HCT116 (cell line): ENCODE measurements around the gene TRNP1. TPM values are rescaled to one million over a fixed set of nuclear protein-coding genes. Genes with fewer than 3 reads are reported as not detected.

ENCODE experiments used
- ATAC-seq: fragments of 200-7000 bp; cut with Tn5 transposase; 2 replicates; pipeline ENCODE4 v1.9.1; 2020; ENCODE audit warnings: mild to moderate bottlenecking, moderate library complexity
- BruUV-seq: library from RNA; stranded (reverse); fragments of 400-500 nt; replicated peaks from 2 replicates; lab custom pipeline; 2021; lab: Mats Ljungman, UMichigan
- CTCF ChIA-PET: fragments of 300-600 bp; sonication (Branson Sonifier 250); formaldehyde crosslinking; loops from one replicate; lab custom pipeline; 2021; ENCODE audit warnings: antibody characterized with exemption; lab: Charles Lee
- POLR2A ChIA-PET: fragments of 300-600, 350-600 bp; sonication (Branson Sonifier 250); formaldehyde crosslinking; loops from one replicate; lab custom pipeline; 2021; ENCODE audit warnings: antibody characterized with exemption; lab: Charles Lee
- RAD21 ChIA-PET, 2 experiments: fragments of 300-600 bp; sonication (Branson Sonifier 250); formaldehyde crosslinking; loops; one replicate each; lab custom pipeline; 2023; ENCODE audit warnings: low total read pairs in 2 of 2; ENCODE audit not compliant: uncharacterized antibody in 2 of 2, unreplicated experiment in 2 of 2, low non-redundant PET in 1 of 2; lab: Charles Lee
- DNase-seq: peaks from one replicate; pipeline ENCODE4 v3.0.0-alpha.2; 2010; ENCODE audit warnings: low read depth, low spot score
- H2AFZ ChIP-seq: fragments of 200-600 bp; shearing (Covaris generic), sonication (generic); 2 replicates; pipeline ENCODE4 v1.6.1; 2017; ENCODE audit warnings: low read depth, mixed run types, mixed read lengths, antibody characterized with exemption, low read length; ENCODE audit not compliant: poor library complexity, severe bottlenecking
- H3K27ac ChIP-seq: 2 replicates; pipeline ENCODE4 v1.5.1; 2012; ENCODE audit warnings: low read depth, low read length
- H3K27me3 ChIP-seq: fragments of 200-600 bp; sonication (generic); 2 replicates; pipeline ENCODE4 v1.6.1; 2016; ENCODE audit warnings: mixed run types, low read length, mixed read lengths; ENCODE audit not compliant: insufficient read depth
- H3K36me3 ChIP-seq, 2 experiments: fragments of 200-500 bp in 1 of 2; fragments of 200-600 bp in 1 of 2; sonication (Bioruptor generic) in 1 of 2; sonication (generic) in 1 of 2; 2 replicates each; pipeline versions ENCODE4 v1.5.1 to v1.6.1; 2014 to 2016; ENCODE audit warnings: low read length in 2 of 2, inconsistent platforms in 1 of 2, mixed read lengths in 1 of 2, mixed run types in 1 of 2; ENCODE audit not compliant: insufficient read depth in 2 of 2, control insufficient read depth in 1 of 2
- H3K4me1 ChIP-seq, 2 experiments: fragments of 200-600 bp in 1 of 2; sonication (generic) in 1 of 2; 2 replicates each; pipeline versions ENCODE4 v1.5.1 to v1.6.1; 2012 to 2017; ENCODE audit warnings: low read length in 2 of 2, inconsistent platforms in 1 of 2, mild to moderate bottlenecking in 1 of 2, mixed read lengths in 1 of 2, mixed run types in 1 of 2, moderate library complexity in 1 of 2; ENCODE audit not compliant: insufficient read depth in 2 of 2, control insufficient read depth in 1 of 2
- H3K4me2 ChIP-seq: fragments of 200-600 bp; sonication (generic); 2 replicates; pipeline ENCODE4 v1.6.1; 2017; ENCODE audit warnings: mixed run types, low read length, mixed read lengths
- H3K4me3 ChIP-seq, 2 experiments: fragments of 200-600 bp in 1 of 2; sonication (generic) in 1 of 2; replicated peaks in 1 of 2; 2 replicates each; pipeline ENCODE4 v1.5.1; 2011 to 2016; ENCODE audit warnings: low read length in 2 of 2, control low read depth in 1 of 2, low read depth in 1 of 2, mild to moderate bottlenecking in 1 of 2, mixed read lengths in 1 of 2, mixed run types in 1 of 2
- H3K79me2 ChIP-seq: fragments of 200-600 bp; sonication (generic); 2 replicates; pipeline ENCODE4 v1.6.1; 2017; ENCODE audit warnings: mild to moderate bottlenecking, mixed run types, low read length, moderate library complexity, mixed read lengths; ENCODE audit not compliant: insufficient read depth
- H3K9ac ChIP-seq: fragments of 200-600 bp; sonication (generic); 2 replicates; pipeline ENCODE4 v1.6.1; 2016; ENCODE audit warnings: low read length, mixed read lengths
- H3K9me2 ChIP-seq: fragments of 200-600 bp; sonication (generic), shearing (Covaris generic); 2 replicates; pipeline ENCODE4 v1.6.1; 2017; ENCODE audit warnings: mixed run types, mild to moderate bottlenecking, moderate library complexity; ENCODE audit not compliant: insufficient read depth
- H3K9me3 ChIP-seq, 2 experiments: fragments of 200-500 bp in 1 of 2; fragments of 200-600 bp in 1 of 2; sonication (Bioruptor generic) in 1 of 2; sonication (generic) in 1 of 2; 2 replicates each; pipeline ENCODE4 v1.6.1; 2014 to 2017; ENCODE audit warnings: low read length in 2 of 2, mixed read lengths in 2 of 2, inconsistent platforms in 1 of 2, low read depth in 1 of 2, mild to moderate bottlenecking in 1 of 2, mixed run types in 1 of 2, moderate library complexity in 1 of 2; ENCODE audit not compliant: control insufficient read depth in 1 of 2, insufficient read depth in 1 of 2
- H4K20me1 ChIP-seq: fragments of 200-600 bp; sonication (generic), shearing (Covaris generic); 2 replicates; pipeline ENCODE4 v1.6.1; 2017; ENCODE audit warnings: mixed run types, mild to moderate bottlenecking, moderate library complexity; ENCODE audit not compliant: insufficient read depth
- CBX3 ChIP-seq: IDR thresholded peaks from 2 replicates; pipeline ENCODE4 v1.6.1; 2012; ENCODE audit warnings: low read depth
- CEBPB ChIP-seq: IDR thresholded peaks from 2 replicates; pipeline ENCODE4 v1.6.1; 2012; ENCODE audit warnings: low read depth
- EGR1 ChIP-seq: IDR thresholded peaks from 2 replicates; pipeline ENCODE4 v1.6.1; 2012; ENCODE audit warnings: low read depth
- ELF1 ChIP-seq: IDR thresholded peaks from 2 replicates; pipeline ENCODE4 v1.6.1; 2012; ENCODE audit warnings: low read depth, borderline replicate concordance
- EZH2 ChIP-seq: fragments of 200-600 bp; sonication (generic); IDR thresholded peaks from 2 replicates; pipeline ENCODE4 v1.6.1; 2017; ENCODE audit warnings: antibody characterized with exemption, mixed run types
- EZH2phosphoT487 ChIP-seq: fragments of 200-600 bp; IDR thresholded peaks from 2 replicates; pipeline ENCODE4 v1.6.1; 2018; ENCODE audit warnings: antibody characterized with exemption, borderline replicate concordance
- JUND ChIP-seq: IDR thresholded peaks from 2 replicates; pipeline ENCODE4 v1.6.1; 2012
- POLR2A ChIP-seq: IDR thresholded peaks from 2 replicates; pipeline ENCODE4 v1.7.0; 2011; ENCODE audit warnings: borderline replicate concordance; ENCODE audit not compliant: insufficient read depth, insufficient read length; ENCODE audit errors: extremely low read depth
- POLR2AphosphoS5 ChIP-seq: IDR thresholded peaks from 2 replicates; pipeline ENCODE4 v1.6.1; 2011; ENCODE audit warnings: mild to moderate bottlenecking, low read depth, low read length, moderate library complexity
- RAD21 ChIP-seq: IDR thresholded peaks from 2 replicates; pipeline ENCODE4 v1.6.1; 2012; ENCODE audit warnings: low read depth, mild to moderate bottlenecking
- REST ChIP-seq: IDR thresholded peaks from 2 replicates; pipeline ENCODE4 v1.6.1; 2012; ENCODE audit warnings: low read depth
- SIN3A ChIP-seq: IDR thresholded peaks from 2 replicates; pipeline ENCODE4 v1.6.1; 2012; ENCODE audit warnings: low read depth
- SP1 ChIP-seq: IDR thresholded peaks from 2 replicates; pipeline ENCODE4 v1.6.1; 2012; ENCODE audit warnings: low read depth
- TCF7L2 ChIP-seq: IDR thresholded peaks from 2 replicates; pipeline ENCODE4 v1.7.0; 2011; ENCODE audit warnings: borderline replicate concordance, inconsistent platforms; ENCODE audit not compliant: insufficient read depth, insufficient read length; ENCODE audit errors: extremely low read depth
- YY1 ChIP-seq: IDR thresholded peaks from 2 replicates; pipeline ENCODE4 v1.6.1; 2011; ENCODE audit warnings: low read length, low read depth, moderate library complexity, mild to moderate bottlenecking; ENCODE audit not compliant: insufficient replicate concordance; ENCODE audit errors: extremely low read depth
- ZBTB33 ChIP-seq: IDR thresholded peaks from 2 replicates; pipeline ENCODE4 v1.6.1; 2011; ENCODE audit warnings: mild to moderate bottlenecking, low read length, moderate library complexity; ENCODE audit not compliant: insufficient replicate concordance; ENCODE audit errors: extremely low read depth
- ZFX ChIP-seq: fragments of 450-650 bp; IDR thresholded peaks from 2 replicates; pipeline ENCODE4 v1.6.1; 2017
- ZNF274 ChIP-seq: fragments of 200-500 bp; sonication (Bioruptor generic); IDR thresholded peaks from 2 replicates; pipeline ENCODE4 v1.6.1; 2014; ENCODE audit warnings: mild to moderate bottlenecking, low read depth, low read length, inconsistent platforms
- intact Hi-C: fragments of 100-400 bp; cut with micrococcal nuclease; formaldehyde crosslinking; loops from 2 replicates; pipeline ENCODE4 v1.10.0; 2022
- total RNA-seq: library from RNA; stranded (reverse); gene quantifications from one replicate; pipeline ENCODE4 v1.2.1, GENCODE V29; 2021; ENCODE audit not compliant: unreplicated experiment
- TF ChIP-seq, protein P1 (sequence below): IDR thresholded peaks from 2 replicates; pipeline ENCODE4 v1.6.1; 2012
- TF ChIP-seq, protein P2 (sequence below): IDR thresholded peaks from 2 replicates; pipeline ENCODE4 v1.6.1; 2012

TRNP1 gene
- total RNA-seq, 1 experiment from 2014 or later, result 76.9 TPM

DNA sequence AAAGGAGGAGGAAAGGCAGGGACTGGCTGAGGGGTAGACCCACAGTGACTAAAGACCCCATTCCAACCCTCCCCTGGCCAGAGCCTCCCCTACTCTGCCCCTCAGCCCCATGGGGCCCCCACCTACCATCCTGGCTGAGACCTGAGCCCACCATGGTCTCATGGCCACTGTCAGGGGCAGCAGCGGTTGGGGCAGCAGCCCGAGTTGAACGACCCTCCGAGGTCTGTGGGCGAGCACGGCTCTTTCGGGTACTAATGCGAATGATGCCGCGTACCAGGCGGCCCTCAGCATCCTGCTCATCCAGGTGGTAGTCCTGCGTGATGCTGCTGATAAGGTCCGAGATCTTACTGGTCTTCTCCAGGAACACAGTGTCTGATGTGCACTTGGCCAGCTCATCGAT is 42.3 kb upstream of the TRNP1 start:
- Histone ChIP-seq H3K79me2 (no peaks in the 10 kb centered on the region), H3K36me3 (peaks cover 10 to 24% of the 10 kb centered on the region in 2 experiments; a peak in 3 of 4 replicates), H3K4me2 (no peak overlapping the region), H3K9ac (no peak overlapping the region), H3K27ac (no peak overlapping the region), H4K20me1 (no peaks in the 10 kb centered on the region), H3K9me3 (no peaks in the 10 kb centered on the region), H2AFZ (no peak overlapping the region), H3K27me3 (no peaks in the 10 kb centered on the region), H3K4me3 (no peak overlapping the region), H3K9me2 (no peaks in the 10 kb centered on the region), H3K4me1 (peaks cover 9 to 20% of the 10 kb centered on the region in 2 experiments)
- TF ChIP-seq, protein P1, sequence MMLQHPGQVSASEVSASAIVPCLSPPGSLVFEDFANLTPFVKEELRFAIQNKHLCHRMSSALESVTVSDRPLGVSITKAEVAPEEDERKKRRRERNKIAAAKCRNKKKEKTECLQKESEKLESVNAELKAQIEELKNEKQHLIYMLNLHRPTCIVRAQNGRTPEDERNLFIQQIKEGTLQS, result no peak
- TF ChIP-seq ZFX (no peak), ZBTB33 (no peak), EZH2 (no peak), CBX3 (no peak), SP1 (no peak), POLR2AphosphoS5 (no peak), EGR1 (no peak), CEBPB (no peak), ZNF274 (no peak), JUND (no peak), SIN3A (no peak), REST (no peak), EZH2phosphoT487 (no peak), ELF1 (no peak), RAD21 (no peak), YY1 (no peak), TCF7L2 (no peak), POLR2A (no peak)
- TF ChIP-seq, protein P2, sequence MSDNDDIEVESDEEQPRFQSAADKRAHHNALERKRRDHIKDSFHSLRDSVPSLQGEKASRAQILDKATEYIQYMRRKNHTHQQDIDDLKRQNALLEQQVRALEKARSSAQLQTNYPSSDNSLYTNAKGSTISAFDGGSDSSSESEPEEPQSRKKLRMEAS, result no peak
- ChIA-PET RAD21 (no interaction called here), CTCF (no interaction called here), POLR2A (no interaction called here)
- DNase-seq (no peak), ATAC-seq (no peak)
- intact Hi-C loops, result no loop called here
- no TSS peak for BruUV-seq
